ENCODE measurements around the gene NBEA.
"Not testable (repeated sequence)": the region's sequence is repeated elsewhere in the genome, so short reads cannot be mapped to it uniquely, and the experiment has no call there.

Gene NBEA

GRCh38 chr13:35055705-35056104, 113.6 kb downstream of the NBEA start:
- DNase-seq (ENCODE audit: low read depth, low spot score), result no peak
- no peak overlapping the region for H3K27ac ChIP-seq

DNA sequence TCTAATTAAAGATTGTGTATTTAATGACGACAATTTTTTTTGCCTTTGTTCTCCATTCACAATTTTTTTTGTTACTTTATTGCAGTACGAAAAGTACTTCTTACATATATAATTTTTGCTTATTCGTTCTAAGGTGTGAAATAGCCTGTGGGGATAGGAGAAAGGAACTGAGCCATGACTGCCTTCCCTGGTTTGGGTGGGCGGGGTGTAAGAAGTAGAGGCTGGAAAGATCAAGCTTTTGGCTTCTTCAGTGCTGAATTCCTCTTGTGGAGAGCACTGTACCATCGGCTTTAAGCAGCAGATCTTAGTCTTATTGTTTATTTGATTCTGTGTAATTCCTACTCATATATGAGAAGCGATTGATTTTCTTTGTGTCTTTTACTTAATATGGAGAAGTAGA, 115.8 kb downstream of the NBEA start:
- DNase-seq (ENCODE audit: low read depth, low spot score), result no peak
- no peak overlapping the region for H3K27ac ChIP-seq

- not testable (repeated sequence) for DNase-seq (ENCODE audit: low read depth, low spot score); H3K27ac ChIP-seq
Observed at GRCh38 chr13:35058585-35058984, 116.5 kb downstream of the NBEA start.

DNA sequence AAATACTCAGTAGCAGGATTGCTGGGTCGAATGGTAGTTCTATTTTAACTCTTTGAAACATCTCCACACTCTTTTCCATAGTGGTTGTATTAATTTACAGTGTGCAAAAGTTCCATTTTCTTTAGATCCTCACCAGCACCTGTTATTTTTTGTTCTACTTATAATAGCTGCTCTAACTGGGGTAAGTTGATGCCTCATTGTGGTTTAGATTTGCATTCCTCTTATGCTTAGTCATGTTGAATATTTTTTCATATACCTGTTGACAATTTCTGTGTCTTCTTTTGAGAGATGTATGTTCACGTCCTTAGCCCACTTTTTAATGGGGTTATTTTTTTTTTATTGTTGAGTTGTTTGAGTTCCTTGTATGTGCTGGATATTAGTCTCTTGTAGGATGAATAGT, 144.6 kb downstream of the NBEA start:
- DNase-seq (ENCODE audit: low read depth, low spot score), result no peak
- H3K27ac ChIP-seq, result no peak overlapping the region

- no peak for DNase-seq (ENCODE audit: low read depth, low spot score)
- H3K27ac ChIP-seq, result no peak overlapping the region
Observed at GRCh38 chr13:35092251-35092650, 150.2 kb downstream of the NBEA start.

GRCh38 chr13:35092751-35093150, 150.7 kb downstream of the NBEA start:
- no peak for DNase-seq (ENCODE audit: low read depth, low spot score)
- no peak overlapping the region for H3K27ac ChIP-seq

- DNase-seq (ENCODE audit: low read depth, low spot score), result no peak
- H3K27ac ChIP-seq, result no peak overlapping the region
Observed at GRCh38 chr13:35093356-35093755, 151.3 kb downstream of the NBEA start.

- DNase-seq (ENCODE audit: low read depth, low spot score); H3K27ac ChIP-seq: not testable (repeated sequence)
Observed at GRCh38 chr13:35106771-35107170, 164.7 kb downstream of the NBEA start.

- DNase-seq (ENCODE audit: low read depth, low spot score), result no peak
- no peak overlapping the region for H3K27ac ChIP-seq
Observed at GRCh38 chr13:35107535-35107934, 165.5 kb downstream of the NBEA start.

DNA sequence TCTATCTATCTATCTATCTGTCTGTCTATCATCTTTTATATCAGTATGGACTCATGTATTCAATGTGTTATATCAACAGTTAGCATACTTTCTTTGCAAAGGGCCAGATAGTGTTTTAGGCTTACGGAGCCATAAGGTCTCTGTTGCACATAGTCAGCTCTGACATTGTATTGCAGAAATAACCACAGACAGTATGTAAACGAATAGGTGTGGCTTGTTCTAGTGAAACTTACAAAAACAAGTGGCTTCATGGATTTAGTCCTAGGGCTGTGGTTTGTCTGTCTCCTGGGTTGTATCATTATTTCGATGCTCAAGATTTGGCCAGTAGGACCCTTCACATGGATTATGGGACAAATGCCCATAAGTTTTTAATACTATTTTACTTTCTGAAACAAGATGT, 171.5 kb downstream of the NBEA start:
- not testable (repeated sequence) for DNase-seq (ENCODE audit: low read depth, low spot score); H3K27ac ChIP-seq

- no peak for DNase-seq (ENCODE audit: low read depth, low spot score)
- H3K27ac ChIP-seq, result no peak overlapping the region
Observed at GRCh38 chr13:35127466-35127865, 185.4 kb downstream of the NBEA start.

DNA sequence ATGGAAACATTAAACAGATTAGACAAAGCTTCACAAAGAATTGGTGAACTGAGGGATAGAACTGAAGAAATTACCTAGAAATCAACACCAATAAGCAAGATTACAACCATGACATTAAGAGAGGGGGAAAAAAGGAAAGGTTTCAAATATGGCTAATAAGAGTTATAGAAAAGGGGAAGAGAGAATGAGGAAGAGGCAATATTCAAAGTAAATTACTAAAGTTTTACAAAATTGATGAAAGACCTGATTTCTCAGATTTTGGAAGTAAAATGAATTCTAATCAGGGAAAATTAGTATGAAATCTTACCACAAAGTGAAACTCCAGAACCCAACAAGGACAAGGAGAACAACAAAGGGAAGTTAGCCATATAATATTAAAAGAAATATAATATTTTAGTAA, 187.4 kb downstream of the NBEA start:
- H3K27ac ChIP-seq, result no peak overlapping the region
- no peak for DNase-seq (ENCODE audit: low read depth, low spot score)

DNA sequence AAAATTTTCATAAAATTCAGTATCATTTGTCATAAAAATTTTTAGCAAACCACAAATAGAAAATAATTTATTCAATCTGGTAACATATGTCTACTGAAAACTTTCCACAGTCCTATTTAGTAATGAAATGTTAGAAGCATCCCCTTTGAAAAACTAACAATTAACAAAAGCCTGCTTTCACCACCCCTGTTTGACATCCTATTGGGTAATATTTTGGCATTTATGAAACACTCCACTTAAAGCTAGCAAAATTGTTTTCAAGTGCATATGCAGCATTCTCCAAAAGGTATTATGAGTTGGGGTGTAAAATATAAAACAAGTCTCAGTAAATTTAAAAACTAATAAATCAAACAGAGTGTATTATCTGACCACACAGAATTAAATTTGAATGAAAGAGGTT, 189.4 kb downstream of the NBEA start:
- DNase-seq (ENCODE audit: low read depth, low spot score), result no peak
- no peak overlapping the region for H3K27ac ChIP-seq

- no peak for DNase-seq (ENCODE audit: low read depth, low spot score)
- H3K27ac ChIP-seq, result no peak overlapping the region
Observed at GRCh38 chr13:35136585-35136984, 194.5 kb downstream of the NBEA start.

- DNase-seq (ENCODE audit: low read depth, low spot score), result no peak
- no peak overlapping the region for H3K27ac ChIP-seq
Observed at GRCh38 chr13:35139591-35139990, 197.5 kb downstream of the NBEA start.

- H3K27ac ChIP-seq, result no peak overlapping the region
- no peak for DNase-seq (ENCODE audit: low read depth, low spot score)
Observed at GRCh38 chr13:35140321-35140720, 198.3 kb downstream of the NBEA start.

DNA sequence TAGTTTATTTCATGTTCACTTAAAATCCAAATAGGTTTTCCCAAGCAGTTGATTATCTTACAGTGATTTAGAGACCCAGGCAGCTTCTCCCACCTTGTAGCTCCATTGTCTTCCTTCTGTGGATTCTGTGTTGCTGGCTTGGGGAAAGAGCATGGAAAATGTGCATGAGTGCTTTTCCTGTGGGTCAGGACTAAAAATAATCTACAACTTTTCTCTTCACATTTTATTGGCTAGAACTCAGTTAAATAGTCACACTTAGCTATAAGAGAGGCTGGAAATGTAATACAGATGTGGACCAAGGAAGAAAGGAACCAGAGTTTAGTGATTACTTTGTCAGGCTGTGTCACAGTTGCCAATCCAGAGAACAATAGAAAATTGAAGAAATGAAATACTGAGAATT, 198.8 kb downstream of the NBEA start:
- no peak for DNase-seq (ENCODE audit: low read depth, low spot score)

GRCh38 chr13:35143123-35143522, 201.1 kb downstream of the NBEA start:
- no peak for DNase-seq (ENCODE audit: low read depth, low spot score)
- H3K27ac ChIP-seq, result no peak overlapping the region

More for the DNA sequence above, 198.8 kb downstream of the NBEA start:
- H3K27ac ChIP-seq, result no peak overlapping the region

- H3K27ac ChIP-seq, result no peak overlapping the region
Observed at GRCh38 chr13:35144166-35144890, 202.3 kb downstream of the NBEA start.

GRCh38 chr13:35146686-35147085, 204.6 kb downstream of the NBEA start:
- DNase-seq (ENCODE audit: low read depth, low spot score), result no peak
- no peak overlapping the region for H3K27ac ChIP-seq

More at GRCh38 chr13:35144166-35144890, 202.3 kb downstream of the NBEA start:
- no peak for DNase-seq (ENCODE audit: low read depth, low spot score)

- DNase-seq (ENCODE audit: low read depth, low spot score), result no peak
- H3K27ac ChIP-seq, result no peak overlapping the region
Observed at GRCh38 chr13:35157143-35157755, 215.2 kb downstream of the NBEA start.

DNA sequence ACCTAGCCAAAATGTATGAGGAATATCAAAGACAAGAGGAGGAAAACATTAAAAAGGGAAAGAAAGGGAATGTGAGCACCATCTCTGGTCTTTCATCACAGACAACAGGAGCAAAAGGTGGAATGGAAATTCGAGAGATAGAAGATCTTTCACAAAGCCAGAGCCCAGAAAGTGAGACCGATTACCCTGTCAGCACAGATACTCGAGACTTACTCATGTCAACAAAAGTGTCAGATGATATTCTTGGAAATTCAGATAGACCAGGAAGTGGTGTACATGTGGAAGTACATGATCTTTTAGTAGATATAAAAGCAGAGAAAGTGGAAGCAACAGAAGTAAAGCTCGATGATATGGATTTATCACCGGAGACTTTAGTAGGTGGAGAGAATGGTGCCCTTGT, 217.0 kb downstream of the NBEA start:
- H3K27ac ChIP-seq, result no peak overlapping the region
- no peak for DNase-seq (ENCODE audit: low read depth, low spot score)
